GM21447 (cell line): ENCODE results near the gene KDM4B.
"Not testable (repeated sequence)": the region's sequence is repeated elsewhere in the genome, so short reads cannot be mapped to it uniquely, and the experiment has no call there.

Experiments used
- ATAC-seq: cut with Tn5 transposase; IDR thresholded peaks from one replicate; pipeline ENCODE4 v1.9.1; 2021; ENCODE audit not compliant: unreplicated experiment

KDM4B gene

GRCh38 chr19:5147074-5147977 is 178.4 kb downstream of the KDM4B start:
- ATAC-seq: no peak

- no peak for ATAC-seq
These were observed 179.3 kb downstream of the KDM4B start for GRCh38 chr19:5147978-5148793.

GRCh38 chr19:5148794-5149190 is 179.9 kb downstream of the KDM4B start:
- ATAC-seq: no peak

GRCh38 chr19:5149508-5149907 is 180.6 kb downstream of the KDM4B start:
- ATAC-seq: no peak

- ATAC-seq: no peak
These were observed 181.3 kb downstream of the KDM4B start for GRCh38 chr19:5149932-5150901.

DNA sequence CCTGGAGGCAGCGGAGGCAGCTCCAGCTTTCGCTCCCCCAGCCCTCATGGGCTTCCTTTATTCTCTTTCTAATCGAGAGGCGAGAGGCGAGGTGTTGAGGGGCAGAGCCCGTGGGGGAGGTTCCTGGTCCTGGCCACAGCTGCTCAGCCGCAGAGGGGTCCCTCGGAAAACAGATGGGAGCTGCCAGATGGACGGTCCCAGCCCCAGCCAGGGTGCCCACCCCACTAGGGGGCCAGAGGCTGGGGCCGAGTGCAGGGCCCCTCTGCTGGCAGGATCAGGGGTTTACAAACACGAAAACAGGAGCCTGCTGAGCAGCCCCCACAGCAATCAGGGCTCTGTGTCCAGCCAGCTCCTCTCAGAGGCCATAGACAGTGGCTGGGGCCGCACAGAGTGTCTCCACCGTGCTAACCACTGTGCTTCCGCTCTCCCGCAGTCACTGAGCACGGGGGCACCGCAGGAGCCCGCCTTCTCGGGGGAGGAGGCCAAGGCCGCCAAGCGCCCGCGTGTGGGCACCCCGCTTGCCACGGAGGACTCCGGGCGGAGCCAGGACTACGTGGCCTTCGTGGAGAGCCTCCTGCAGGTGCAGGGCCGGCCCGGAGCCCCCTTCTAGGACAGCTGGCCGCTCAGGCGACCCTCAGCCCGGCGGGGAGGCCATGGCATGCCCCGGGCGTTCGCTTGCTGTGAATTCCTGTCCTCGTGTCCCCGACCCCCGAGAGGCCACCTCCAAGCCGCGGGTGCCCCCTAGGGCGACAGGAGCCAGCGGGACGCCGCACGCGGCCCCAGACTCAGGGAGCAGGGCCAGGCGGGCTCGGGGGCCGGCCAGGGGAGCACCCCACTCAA is 182.2 kb downstream of the KDM4B start:
- ATAC-seq: no peak

DNA sequence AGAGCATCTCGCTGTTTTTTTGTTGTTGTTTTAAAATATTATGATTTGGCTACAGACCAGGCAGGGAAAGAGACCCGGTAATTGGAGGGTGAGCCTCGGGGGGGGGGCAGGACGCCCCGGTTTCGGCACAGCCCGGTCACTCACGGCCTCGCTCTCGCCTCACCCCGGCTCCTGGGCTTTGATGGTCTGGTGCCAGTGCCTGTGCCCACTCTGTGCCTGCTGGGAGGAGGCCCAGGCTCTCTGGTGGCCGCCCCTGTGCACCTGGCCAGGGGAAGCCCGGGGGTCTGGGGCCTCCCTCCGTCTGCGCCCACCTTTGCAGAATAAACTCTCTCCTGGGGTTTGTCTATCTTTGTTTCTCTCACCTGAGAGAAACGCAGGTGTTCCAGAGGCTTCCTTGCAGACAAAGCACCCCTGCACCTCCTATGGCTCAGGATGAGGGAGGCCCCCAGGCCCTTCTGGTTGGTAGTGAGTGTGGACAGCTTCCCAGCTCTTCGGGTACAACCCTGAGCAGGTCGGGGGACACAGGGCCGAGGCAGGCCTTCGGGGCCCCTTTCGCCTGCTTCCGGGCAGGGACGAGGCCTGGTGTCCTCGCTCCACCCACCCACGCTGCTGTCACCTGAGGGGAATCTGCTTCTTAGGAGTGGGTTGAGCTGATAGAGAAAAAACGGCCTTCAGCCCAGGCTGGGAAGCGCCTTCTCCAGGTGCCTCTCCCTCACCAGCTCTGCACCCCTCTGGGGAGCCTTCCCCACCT is 183.3 kb downstream of the KDM4B start:
- no peak for ATAC-seq

GRCh38 chr19:5152767-5153532 is 184.0 kb downstream of the KDM4B start:
- ATAC-seq: no peak

DNA sequence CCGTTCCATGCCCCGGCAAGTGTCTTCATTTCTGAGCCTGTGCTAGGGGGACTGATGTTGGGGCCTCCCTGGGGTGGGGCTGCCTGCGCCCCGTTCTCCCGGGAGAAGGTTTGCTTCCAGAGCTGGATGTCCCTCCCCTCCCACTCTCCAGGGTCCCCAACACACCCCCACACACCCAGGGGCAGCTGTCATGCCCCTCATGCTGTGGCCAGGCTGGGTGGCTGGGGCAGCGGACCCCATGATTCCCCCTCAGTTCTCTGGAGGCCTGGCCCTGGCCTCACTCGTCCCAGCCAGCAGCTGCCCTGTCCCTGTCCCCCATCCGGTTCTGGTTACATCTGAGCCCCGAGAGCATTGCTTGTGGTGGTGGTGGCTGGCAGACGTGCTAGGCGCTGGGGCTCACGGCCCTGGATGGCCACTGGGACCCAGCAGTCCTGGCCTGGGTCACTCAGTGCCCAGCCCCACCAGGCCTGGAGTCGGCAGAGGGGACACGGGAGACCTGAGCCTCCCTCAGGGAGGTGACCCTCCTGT is 184.8 kb downstream of the KDM4B start:
- no peak for ATAC-seq

GRCh38 chr19:5154129-5154798 is 185.4 kb downstream of the KDM4B start:
- ATAC-seq: no peak

DNA sequence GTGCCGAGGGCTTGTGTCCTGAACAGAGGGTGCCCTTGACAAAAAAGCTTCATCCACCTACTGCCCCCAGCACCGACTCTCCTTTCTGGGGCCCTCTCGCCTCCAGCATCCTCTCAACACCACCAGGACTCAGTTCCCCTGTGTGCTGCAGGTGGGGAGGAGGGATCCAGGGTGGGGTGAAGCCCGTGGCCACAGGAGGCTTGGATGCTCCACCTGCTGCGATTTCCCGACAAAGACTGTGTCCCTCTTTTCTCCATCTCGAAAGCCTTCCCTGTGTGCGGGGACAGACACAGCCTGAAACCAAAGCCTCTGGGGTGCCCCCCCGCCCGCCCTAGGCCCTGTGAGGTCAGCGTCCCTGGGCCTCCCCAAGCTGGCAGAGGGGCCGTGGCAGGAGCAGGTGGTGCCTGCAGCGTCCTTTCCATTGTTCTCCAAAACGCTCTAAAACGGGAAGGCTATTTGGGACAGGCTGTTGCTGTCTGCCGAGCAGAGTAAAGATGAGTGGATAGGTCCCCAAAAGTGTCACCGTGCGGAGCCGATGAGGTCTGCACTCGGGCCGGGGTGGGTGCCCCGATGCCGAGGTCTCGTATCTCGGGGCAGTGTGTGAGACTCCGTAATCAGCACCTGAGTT is 186.0 kb downstream of the KDM4B start:
- no peak for ATAC-seq

DNA sequence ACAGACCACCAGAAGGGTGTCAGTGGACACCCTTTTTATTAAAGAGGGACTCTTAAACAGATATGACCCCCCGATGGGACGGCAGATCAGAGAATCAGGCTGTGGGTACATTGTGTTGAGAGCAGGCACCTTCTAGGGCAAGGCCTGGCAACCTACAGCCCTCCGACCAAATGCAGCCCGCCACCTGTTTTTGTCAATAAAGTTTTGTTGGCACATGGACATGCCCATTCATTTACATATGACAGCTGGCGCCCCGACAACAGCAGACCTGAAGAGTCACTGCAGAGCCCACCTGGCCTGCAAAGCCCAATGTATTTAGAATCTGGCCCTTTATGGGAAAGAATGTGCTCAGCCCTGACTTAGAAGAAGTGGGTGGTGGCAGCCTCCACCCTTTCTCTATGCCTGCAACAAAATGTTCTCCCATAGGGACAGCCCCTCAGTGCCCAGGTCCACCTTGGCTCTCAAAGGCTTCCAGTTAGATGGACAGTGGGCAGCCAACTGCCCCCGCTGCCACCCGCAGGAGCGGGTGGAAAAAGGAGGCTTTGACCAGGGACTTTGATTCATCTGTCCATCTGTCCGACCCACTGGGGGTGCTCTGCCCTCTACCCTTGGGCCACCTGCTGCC is 186.8 kb downstream of the KDM4B start:
- ATAC-seq: no peak

- ATAC-seq: no peak
These were observed 187.5 kb downstream of the KDM4B start for GRCh38 chr19:5156231-5156986.

GRCh38 chr19:5157186-5157585 is 188.3 kb downstream of the KDM4B start:
- ATAC-seq: no peak

DNA sequence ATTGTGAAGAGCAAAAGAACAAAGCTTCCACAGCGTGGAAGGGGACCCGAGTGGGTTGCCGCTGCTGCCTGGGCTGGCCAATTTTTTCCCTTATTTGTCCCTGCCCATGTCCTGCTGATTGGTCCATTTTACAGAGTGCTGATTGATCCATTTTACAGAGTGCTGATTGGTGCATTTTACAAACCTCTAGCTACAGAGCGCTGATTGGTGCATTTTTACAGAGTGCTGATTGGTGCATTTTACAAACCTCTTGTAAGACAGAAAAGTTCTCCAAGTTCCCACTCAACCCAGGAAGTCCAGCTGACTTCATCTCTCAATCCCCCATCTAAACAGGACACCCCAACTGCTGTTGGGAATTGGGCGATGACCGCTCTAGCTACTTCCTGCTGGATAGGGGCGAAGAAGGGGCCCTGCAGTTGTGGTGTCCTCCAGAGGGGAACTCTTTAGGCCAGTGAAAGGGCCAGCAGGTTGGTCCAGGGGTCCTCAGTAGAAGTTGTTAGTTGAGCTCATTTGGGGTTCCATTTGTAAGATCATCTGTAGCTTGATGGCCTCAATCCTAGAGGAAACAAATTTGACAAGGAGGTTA is 189.7 kb downstream of the KDM4B start:
- not testable (repeated sequence) for ATAC-seq
